GM12864 (cell line): ENCODE results near the gene SCFD2.

Experiments
- DNase-seq: peaks from one replicate; pipeline ENCODE4 v3.0.0-alpha.2; 2011; ENCODE audit warnings: low read depth
- H3K4me3 ChIP-seq: 2 replicates; pipeline ENCODE4 v1.5.1; 2011; ENCODE audit warnings: mild to moderate bottlenecking, low read depth, low read length, control low read depth
- TF ChIP-seq, protein P1 (sequence below): IDR thresholded peaks from 2 replicates; pipeline ENCODE4 v1.5.1; 2011; ENCODE audit warnings: low read depth, mild to moderate bottlenecking, moderate library complexity, low read length, control low read depth, inconsistent platforms; ENCODE audit errors: missing control alignments

The SCFD2 gene

DNA sequence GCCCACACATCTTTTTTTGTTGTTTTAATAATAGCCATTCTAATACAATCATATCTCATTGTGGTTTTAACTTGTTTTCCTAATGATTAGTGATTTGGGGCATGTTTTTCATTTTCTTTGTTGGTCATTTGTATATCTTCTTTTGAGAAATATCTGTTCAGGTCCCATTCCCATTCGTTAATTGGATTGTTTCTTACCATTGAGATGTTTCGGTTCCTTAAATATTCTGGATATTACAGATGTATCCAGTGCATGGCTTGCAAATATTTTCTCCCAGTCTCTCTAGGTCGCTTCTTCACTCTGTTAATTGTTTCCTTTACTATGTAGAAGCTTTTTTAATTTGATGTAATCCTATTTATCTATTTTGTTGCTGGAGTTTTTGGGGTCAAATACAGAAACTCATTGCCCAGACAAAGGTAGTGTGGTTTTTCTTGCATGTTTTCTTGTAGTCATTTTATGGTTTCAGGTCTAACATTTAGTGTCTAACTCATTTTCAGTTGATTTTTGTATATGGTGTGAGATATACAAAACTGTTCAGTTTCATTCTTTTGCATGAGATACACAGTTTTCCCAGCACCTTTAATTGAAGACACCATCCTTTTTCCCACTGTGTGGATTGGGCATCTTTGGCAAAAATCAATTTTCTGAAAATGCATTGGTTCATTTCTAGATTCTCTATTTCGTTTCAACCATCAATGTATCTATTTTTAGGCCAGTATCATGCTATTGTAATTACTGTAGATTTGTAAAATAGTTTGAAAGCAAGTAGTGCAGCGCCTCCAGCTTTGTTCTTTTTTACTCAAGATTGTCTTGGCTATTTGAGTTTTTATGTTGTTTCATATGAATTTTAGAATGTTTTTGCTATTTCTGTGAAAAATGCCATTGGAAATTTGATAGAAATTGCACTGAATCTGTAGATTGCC lies 195.9 kb downstream of the SCFD2 start:
- no peak overlapping the region for H3K4me3 ChIP-seq
- TF ChIP-seq, protein P1, sequence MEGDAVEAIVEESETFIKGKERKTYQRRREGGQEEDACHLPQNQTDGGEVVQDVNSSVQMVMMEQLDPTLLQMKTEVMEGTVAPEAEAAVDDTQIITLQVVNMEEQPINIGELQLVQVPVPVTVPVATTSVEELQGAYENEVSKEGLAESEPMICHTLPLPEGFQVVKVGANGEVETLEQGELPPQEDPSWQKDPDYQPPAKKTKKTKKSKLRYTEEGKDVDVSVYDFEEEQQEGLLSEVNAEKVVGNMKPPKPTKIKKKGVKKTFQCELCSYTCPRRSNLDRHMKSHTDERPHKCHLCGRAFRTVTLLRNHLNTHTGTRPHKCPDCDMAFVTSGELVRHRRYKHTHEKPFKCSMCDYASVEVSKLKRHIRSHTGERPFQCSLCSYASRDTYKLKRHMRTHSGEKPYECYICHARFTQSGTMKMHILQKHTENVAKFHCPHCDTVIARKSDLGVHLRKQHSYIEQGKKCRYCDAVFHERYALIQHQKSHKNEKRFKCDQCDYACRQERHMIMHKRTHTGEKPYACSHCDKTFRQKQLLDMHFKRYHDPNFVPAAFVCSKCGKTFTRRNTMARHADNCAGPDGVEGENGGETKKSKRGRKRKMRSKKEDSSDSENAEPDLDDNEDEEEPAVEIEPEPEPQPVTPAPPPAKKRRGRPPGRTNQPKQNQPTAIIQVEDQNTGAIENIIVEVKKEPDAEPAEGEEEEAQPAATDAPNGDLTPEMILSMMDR, result no peak
- DNase-seq, result no peak

DNA sequence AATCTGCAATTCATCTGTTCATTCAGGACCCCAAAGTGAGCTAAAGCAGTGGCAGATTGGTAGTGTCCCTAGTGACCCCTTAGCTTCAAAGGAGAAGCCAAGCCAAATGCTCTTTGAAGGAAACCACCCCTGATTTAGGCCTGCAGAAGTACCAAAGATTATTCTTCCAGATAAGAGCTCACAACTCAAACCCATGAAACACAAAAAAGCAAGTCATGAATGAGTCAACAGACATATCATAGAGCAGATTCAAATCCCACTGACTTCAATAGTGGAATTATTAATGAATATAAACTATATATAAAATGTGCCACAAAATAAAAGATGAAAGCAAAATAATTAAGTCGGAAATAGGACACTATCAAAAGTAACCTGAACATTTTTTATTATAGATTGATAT lies 197.6 kb downstream of the SCFD2 start:
- DNase-seq, result no peak
- TF ChIP-seq, protein P1, result no peak
- H3K4me3 ChIP-seq, result no peak overlapping the region

DNA sequence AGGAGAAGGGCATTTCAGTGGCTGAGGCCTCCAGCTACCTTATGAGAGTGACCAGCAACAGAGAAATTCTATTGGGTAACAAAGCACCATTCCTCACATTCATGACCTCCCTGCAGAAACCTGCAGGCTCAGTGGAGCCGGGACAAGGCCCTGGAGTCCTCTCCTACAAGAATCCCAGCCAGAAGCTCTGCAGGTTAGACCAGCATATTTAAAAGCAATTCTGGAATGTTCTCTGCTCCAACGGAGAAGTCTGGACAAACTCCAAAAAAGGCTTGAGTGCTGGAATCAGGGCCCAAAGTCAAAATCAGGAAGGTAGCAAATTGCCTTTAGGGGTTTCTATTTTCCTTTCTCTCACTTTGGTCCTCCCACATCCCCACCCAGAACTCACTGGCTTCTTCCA lies 202.9 kb downstream of the SCFD2 start:
- no peak for DNase-seq
- TF ChIP-seq, protein P1, result no peak
- no peak overlapping the region for H3K4me3 ChIP-seq

DNA sequence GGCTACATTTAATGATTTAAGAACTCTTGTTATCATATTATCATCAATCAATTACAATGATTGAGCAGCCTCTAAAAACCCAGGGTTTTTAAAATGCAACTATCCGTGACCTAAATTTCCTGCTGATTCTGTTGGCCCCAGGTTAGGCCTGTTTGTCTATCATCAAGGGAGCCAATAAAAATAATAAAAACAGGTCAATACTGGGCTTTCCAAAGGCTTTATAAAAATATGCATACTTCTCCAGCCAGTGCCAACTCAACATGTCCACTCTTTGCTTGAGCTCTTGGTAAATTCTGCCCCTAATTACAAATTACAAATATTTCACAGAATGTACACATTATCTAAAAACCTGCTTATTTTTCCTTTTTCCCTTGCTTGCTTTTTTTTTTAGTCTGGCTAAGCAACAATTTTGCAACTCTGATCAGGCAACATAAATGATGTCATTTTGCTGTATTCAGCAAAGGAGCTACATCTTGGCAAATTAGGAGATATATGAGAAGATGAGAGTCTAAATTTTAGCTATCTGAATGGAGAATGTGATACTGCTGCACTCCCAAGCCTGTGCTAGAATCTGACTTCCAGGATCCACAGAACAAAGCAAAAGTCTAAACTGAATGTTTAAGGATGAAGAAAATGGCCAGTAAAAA lies 204.0 kb downstream of the SCFD2 start:
- no peak for DNase-seq
- TF ChIP-seq, protein P1, result no peak

DNA sequence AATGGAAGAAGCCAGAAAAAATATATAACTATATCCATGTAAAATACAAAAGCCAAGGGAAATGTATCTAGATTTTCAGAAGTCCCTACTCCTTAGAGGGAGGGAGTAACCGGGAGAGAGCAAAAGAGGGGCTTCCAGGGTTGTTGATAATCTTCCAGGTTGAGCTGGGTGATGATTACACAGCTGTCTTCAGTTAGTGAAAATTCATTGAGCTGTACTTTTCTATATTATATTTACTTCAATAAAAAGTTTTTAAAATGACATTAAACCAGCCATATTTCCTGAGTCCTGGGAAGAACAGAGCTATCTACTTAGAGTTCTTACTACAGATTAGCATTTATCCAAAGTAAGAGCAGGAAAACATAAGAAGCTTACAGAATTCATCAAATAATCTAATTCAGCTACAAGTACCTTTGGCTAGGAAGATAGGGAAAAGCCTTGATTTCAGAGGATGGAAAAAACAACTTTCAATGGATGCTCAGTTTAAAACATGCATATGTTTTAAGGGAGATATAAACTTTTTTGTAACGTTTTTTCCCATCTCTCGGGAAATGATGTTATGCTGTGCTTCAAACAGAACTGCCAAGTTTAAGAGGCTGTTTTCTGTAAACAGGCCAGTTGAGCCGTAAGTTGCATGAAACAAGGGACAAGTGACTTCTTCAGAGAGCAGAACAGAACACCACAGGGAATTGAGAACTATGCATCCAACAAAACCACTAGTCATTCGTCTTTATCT lies 204.6 kb downstream of the SCFD2 start:
- TF ChIP-seq, protein P1, result no peak
- DNase-seq, result no peak
- H3K4me3 ChIP-seq, result no peak overlapping the region

More for the DNA sequence above, 204.0 kb downstream of the SCFD2 start:
- no peak overlapping the region for H3K4me3 ChIP-seq

DNA sequence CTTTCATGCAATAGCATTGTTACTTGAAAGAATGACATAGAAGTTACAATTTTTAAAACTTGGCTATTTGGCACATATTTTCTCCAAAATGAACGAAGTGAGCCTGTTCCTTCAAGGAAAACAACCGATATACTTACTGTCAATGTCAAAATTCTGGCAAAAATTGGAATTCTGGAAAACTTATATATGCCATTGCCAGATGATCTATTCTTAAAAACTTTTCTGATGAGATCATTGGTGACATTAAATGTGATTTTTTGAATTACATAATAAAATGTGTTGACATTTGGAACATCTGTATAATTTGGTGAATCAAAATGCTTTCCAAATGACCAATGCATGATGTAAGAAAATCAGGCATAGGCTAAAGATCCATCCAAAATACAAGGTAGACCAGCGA lies 209.0 kb downstream of the SCFD2 start:
- no peak overlapping the region for H3K4me3 ChIP-seq
- DNase-seq, result no peak
- TF ChIP-seq, protein P1, result no peak
